Neural cell (in vitro differentiated cells): ENCODE measurements around the gene UBE2Q1. TPM values are rescaled to one million over a fixed set of nuclear protein-coding genes. Genes with fewer than 3 reads are reported as not detected.

Experiments
- H2AFZ ChIP-seq: fragments of 200-600, 300-800 bp; sonication (generic), shearing (Covaris generic); 2 replicates; pipeline ENCODE4 v1.6.0; 2014; ENCODE audit warnings: low read depth, mild to moderate bottlenecking, antibody characterized with exemption, low read length, moderate library complexity
- H3F3A ChIP-seq: fragments of 200-600 bp; shearing (Covaris generic); 2 replicates; pipeline ENCODE4 v1.6.1; 2016; ENCODE audit warnings: mild to moderate bottlenecking, moderate library complexity, mixed read lengths, antibody characterized with exemption, low read length; ENCODE audit not compliant: insufficient read depth, poor library complexity, severe bottlenecking
- H3K27ac ChIP-seq: fragments of 200-600, 300-800 bp; sonication (generic), shearing (Covaris generic); 2 replicates; pipeline ENCODE4 v1.5.1; 2014; ENCODE audit warnings: mild to moderate bottlenecking, low read length, moderate library complexity
- H3K27me3 ChIP-seq: fragments of 300-800, 200-600 bp; sonication (generic), shearing (Covaris generic); 2 replicates; pipeline ENCODE4 v1.6.0; 2014; ENCODE audit warnings: mild to moderate bottlenecking, low read depth, low read length, moderate library complexity; ENCODE audit not compliant: insufficient read depth
- H3K36me3 ChIP-seq: fragments of 300-800, 200-600 bp; sonication (generic), shearing (Covaris generic); 2 replicates; pipeline ENCODE4 v1.5.1; 2014; ENCODE audit warnings: mild to moderate bottlenecking, antibody characterized with exemption, low read length, moderate library complexity; ENCODE audit not compliant: insufficient read depth
- H3K4me2 ChIP-seq: fragments of 300-800, 200-600 bp; sonication (generic), shearing (Covaris generic); 2 replicates; pipeline ENCODE4 v1.6.0; 2014; ENCODE audit warnings: mild to moderate bottlenecking, low read length
- H3K4me3 ChIP-seq: fragments of 300-800, 200-600 bp; sonication (generic), shearing (Covaris generic); 2 replicates; pipeline ENCODE4 v1.5.1; 2014; ENCODE audit warnings: mild to moderate bottlenecking, low read length, moderate library complexity
- H3K79me2 ChIP-seq: fragments of 200-600 bp; shearing (Covaris generic); replicated peaks from 2 replicates; pipeline ENCODE4 v1.6.0; 2014; ENCODE audit warnings: mild to moderate bottlenecking, low read length, moderate library complexity; ENCODE audit not compliant: insufficient read depth
- H3K9ac ChIP-seq: fragments of 300-800, 200-600 bp; sonication (generic), shearing (Covaris generic); 2 replicates; pipeline ENCODE4 v1.6.1; 2016; ENCODE audit warnings: mild to moderate bottlenecking, low read length, mixed read lengths
- H3K9me2 ChIP-seq: fragments of 200-600 bp; shearing (Covaris generic); 2 replicates; pipeline ENCODE4 v1.6.1; 2016; ENCODE audit warnings: mild to moderate bottlenecking, low read length, mixed read lengths; ENCODE audit not compliant: insufficient read depth
- H3K9me3 ChIP-seq: fragments of 200-600, 300-800 bp; sonication (generic), shearing (Covaris generic); 2 replicates; pipeline ENCODE4 v1.6.1; 2016; ENCODE audit warnings: mild to moderate bottlenecking, mixed run types, low read length, moderate library complexity, mixed read lengths
- H4K20me1 ChIP-seq: fragments of 200-600 bp; shearing (Covaris generic); 2 replicates; pipeline ENCODE4 v1.6.1; 2016; ENCODE audit warnings: mild to moderate bottlenecking, mixed run types; ENCODE audit not compliant: insufficient read depth
- CTCF ChIP-seq: fragments of 450-650 bp; IDR thresholded peaks from 2 replicates; pipeline ENCODE4 v1.5.1; 2014; ENCODE audit warnings: antibody characterized with exemption, mild to moderate bottlenecking, moderate library complexity; ENCODE audit not compliant: poor library complexity, severe bottlenecking
- EP300 ChIP-seq: fragments of 450-650 bp; conservative IDR thresholded peaks from 2 replicates; pipeline ENCODE4 v1.6.1; 2014; ENCODE audit warnings: antibody characterized with exemption, mild to moderate bottlenecking, moderate library complexity; ENCODE audit not compliant: poor library complexity, severe bottlenecking
- EZH2 ChIP-seq: fragments of 200-600, 300-800 bp; shearing (Covaris generic), sonication (generic); IDR thresholded peaks from 2 replicates; pipeline ENCODE4 v1.6.1; 2014; ENCODE audit warnings: antibody characterized with exemption, low read length, borderline replicate concordance, mild to moderate bottlenecking; ENCODE audit not compliant: insufficient read depth, poor library complexity, severe bottlenecking
- MXI1 ChIP-seq: fragments of 450-650 bp; conservative IDR thresholded peaks from 2 replicates; pipeline ENCODE4 v1.6.1; 2014; ENCODE audit warnings: antibody characterized with exemption, mild to moderate bottlenecking; ENCODE audit not compliant: poor library complexity, severe bottlenecking
- POLR2AphosphoS5 ChIP-seq: IDR thresholded peaks from 2 replicates; pipeline ENCODE4 v1.6.1; 2012
- RAD21 ChIP-seq: fragments of 450-650 bp; conservative IDR thresholded peaks from 2 replicates; pipeline ENCODE4 v1.6.1; 2014; ENCODE audit warnings: antibody characterized with exemption, mild to moderate bottlenecking, moderate library complexity
- SMC3 ChIP-seq: fragments of 450-650 bp; conservative IDR thresholded peaks from 2 replicates; pipeline ENCODE4 v1.6.1; 2014; ENCODE audit warnings: antibody characterized with exemption, mild to moderate bottlenecking, moderate library complexity; ENCODE audit not compliant: poor library complexity
- TAF1 ChIP-seq: IDR thresholded peaks from 2 replicates; pipeline ENCODE4 v1.6.1; 2012; ENCODE audit warnings: low read depth
- polyA plus RNA-seq: library from polyadenylated mRNA; depleted of rRNA; stranded (reverse); fragments of >200 nt; gene quantifications from 2 replicates; pipeline ENCODE4 v1.2.3, GENCODE V29; 2014
- TF ChIP-seq, protein P1 (sequence below): IDR thresholded peaks from 2 replicates; pipeline ENCODE4 v1.6.1; 2012; ENCODE audit warnings: borderline replicate concordance

Gene UBE2Q1
- polyA plus RNA-seq, 1 donor from 2014 or later, result 103 TPM

DNA sequence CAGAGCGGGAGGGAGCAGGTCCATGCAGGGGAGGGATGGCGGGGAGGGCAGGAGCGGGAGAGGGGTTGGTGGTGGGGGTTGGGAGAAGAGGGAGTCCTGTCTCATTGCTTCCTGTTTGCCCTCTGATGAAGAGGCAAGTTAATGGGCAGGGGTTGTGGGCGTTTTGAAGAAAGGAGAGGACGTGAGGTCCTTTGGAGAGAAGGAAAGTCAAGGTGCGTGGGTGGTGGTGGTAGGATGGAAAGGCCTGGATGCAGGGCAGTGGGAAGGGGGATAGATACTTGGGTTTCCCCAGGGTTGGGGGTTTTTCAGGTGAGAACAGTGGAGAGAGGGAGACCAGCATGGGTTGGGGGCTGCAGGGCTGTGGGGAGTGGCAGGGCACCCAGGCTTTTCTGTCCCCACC is 17.2 kb downstream of the UBE2Q1 start:
- H3K9ac ChIP-seq, result no peak overlapping the region

GRCh38 chr1:154539486-154540483 is 18.7 kb downstream of the UBE2Q1 start:
- Histone ChIP-seq H3K27me3 (no peaks in the 10 kb centered on the region), H3K4me2 (no peak overlapping the region), H3K9me3 (peaks cover 3% of the 10 kb centered on the region), H3K79me2 (no peaks in the 10 kb centered on the region), H3K27ac (no peak overlapping the region), H3K9me2 (no peaks in the 10 kb centered on the region), H2AFZ (no peak overlapping the region), H3K36me3 (no peaks in the 10 kb centered on the region), H4K20me1 (no peaks in the 10 kb centered on the region), H3K9ac (no peak overlapping the region), H3K4me3 (no peak overlapping the region), H3F3A (no peaks in the 10 kb centered on the region)
- TF ChIP-seq, protein P1, sequence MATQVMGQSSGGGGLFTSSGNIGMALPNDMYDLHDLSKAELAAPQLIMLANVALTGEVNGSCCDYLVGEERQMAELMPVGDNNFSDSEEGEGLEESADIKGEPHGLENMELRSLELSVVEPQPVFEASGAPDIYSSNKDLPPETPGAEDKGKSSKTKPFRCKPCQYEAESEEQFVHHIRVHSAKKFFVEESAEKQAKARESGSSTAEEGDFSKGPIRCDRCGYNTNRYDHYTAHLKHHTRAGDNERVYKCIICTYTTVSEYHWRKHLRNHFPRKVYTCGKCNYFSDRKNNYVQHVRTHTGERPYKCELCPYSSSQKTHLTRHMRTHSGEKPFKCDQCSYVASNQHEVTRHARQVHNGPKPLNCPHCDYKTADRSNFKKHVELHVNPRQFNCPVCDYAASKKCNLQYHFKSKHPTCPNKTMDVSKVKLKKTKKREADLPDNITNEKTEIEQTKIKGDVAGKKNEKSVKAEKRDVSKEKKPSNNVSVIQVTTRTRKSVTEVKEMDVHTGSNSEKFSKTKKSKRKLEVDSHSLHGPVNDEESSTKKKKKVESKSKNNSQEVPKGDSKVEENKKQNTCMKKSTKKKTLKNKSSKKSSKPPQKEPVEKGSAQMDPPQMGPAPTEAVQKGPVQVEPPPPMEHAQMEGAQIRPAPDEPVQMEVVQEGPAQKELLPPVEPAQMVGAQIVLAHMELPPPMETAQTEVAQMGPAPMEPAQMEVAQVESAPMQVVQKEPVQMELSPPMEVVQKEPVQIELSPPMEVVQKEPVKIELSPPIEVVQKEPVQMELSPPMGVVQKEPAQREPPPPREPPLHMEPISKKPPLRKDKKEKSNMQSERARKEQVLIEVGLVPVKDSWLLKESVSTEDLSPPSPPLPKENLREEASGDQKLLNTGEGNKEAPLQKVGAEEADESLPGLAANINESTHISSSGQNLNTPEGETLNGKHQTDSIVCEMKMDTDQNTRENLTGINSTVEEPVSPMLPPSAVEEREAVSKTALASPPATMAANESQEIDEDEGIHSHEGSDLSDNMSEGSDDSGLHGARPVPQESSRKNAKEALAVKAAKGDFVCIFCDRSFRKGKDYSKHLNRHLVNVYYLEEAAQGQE, result no peak
- TF ChIP-seq EP300 (no peak), MXI1 (no peak), SMC3 (no peak), RAD21 (no peak), EZH2 (no peak), POLR2AphosphoS5 (no peak), CTCF (no peak), TAF1 (no peak)

More for the DNA sequence above, 17.2 kb downstream of the UBE2Q1 start:
- Histone ChIP-seq H3F3A (no peaks in the 10 kb centered on the region), H2AFZ (no peak overlapping the region), H3K36me3 (no peaks in the 10 kb centered on the region), H4K20me1 (no peaks in the 10 kb centered on the region), H3K9me3 (no peaks in the 10 kb centered on the region), H3K27ac (no peak overlapping the region), H3K79me2 (no peaks in the 10 kb centered on the region), H3K9me2 (no peaks in the 10 kb centered on the region), H3K4me2 (no peak overlapping the region), H3K4me3 (no peak overlapping the region), H3K27me3 (no peaks in the 10 kb centered on the region)
- TF ChIP-seq EP300, result no peak
- TF ChIP-seq EZH2, result no peak
- TF ChIP-seq, protein P1, result no peak
- no peak for TF ChIP-seq POLR2AphosphoS5
